GM12878 (cell line): Measurements from ENCODE around the gene SFT2D1. TPM values are rescaled to one million over a fixed set of nuclear protein-coding genes. Genes with fewer than 3 reads are reported as not detected.

Experiments
- ATAC-seq: fragments of 200-7000 bp; cut with Tn5 transposase; 3 replicates; pipeline ENCODE4 v1.9.1; 2020; ENCODE audit warnings: mild to moderate bottlenecking, moderate library complexity
- BruUV-seq: library from RNA; stranded (reverse); fragments of 400-500 nt; replicated peaks from 2 replicates; lab custom pipeline; 2021; lab: Mats Ljungman, UMichigan
- CTCF ChIA-PET: fragments of 300-600 bp; sonication (Branson Sonifier 250); formaldehyde crosslinking; extraction: SDS; loops from one replicate; lab custom pipeline; 2021; ENCODE audit warnings: inconsistent platforms; lab: Yijun Ruan, JAX
- POLR2A ChIA-PET: fragments of 350-600 bp; formaldehyde crosslinking; extraction: SDS; loops from one replicate; lab custom pipeline; 2021; ENCODE audit warnings: inconsistent platforms; lab: Charles Lee
- RAD21 ChIA-PET: fragments of 300-600 bp; sonication (Branson Sonifier 250); formaldehyde crosslinking; loops from one replicate; lab custom pipeline; 2023; ENCODE audit warnings: antibody characterized with exemption; ENCODE audit not compliant: unreplicated experiment; lab: Charles Lee
- SMC1A ChIA-PET: fragments of 300-600 bp; sonication (Branson Sonifier 250); formaldehyde crosslinking; loops from one replicate; lab custom pipeline; 2023; ENCODE audit not compliant: unreplicated experiment, uncharacterized antibody; lab: Charles Lee
- DNase-seq: peaks from one replicate; pipeline ENCODE4 v3.0.0-alpha.2; 2011; ENCODE audit warnings: low read depth, low spot score
- FAIRE-seq: peaks from 3 replicates; lab custom pipeline; 2011; peaks lifted over from hg19 to GRCh38; lab: Jason Lieb, UNC
- H2AFZ ChIP-seq: 2 replicates; pipeline ENCODE4 v1.6.0; 2011; ENCODE audit warnings: low read depth, low read length, control low read depth; ENCODE audit not compliant: control insufficient read depth
- H3K27ac ChIP-seq: 2 replicates; pipeline ENCODE4 v1.5.1; 2011; ENCODE audit warnings: control low read depth; ENCODE audit not compliant: control insufficient read depth, insufficient read depth
- H3K27me3 ChIP-seq, 2 experiments: replicated peaks in 1 of 2; 2 replicates each; pipeline versions ENCODE4 v1.6.0 to v1.6.1; 2011; ENCODE audit warnings: low read length in 1 of 2; ENCODE audit not compliant: control insufficient read depth in 2 of 2, insufficient read depth in 2 of 2
- H3K36me3 ChIP-seq, 2 experiments: 2 replicates each; pipeline ENCODE4 v1.5.1; 2011; ENCODE audit warnings: low read length in 1 of 2; ENCODE audit not compliant: control insufficient read depth in 2 of 2, insufficient read depth in 2 of 2
- H3K4me1 ChIP-seq: 2 replicates; pipeline ENCODE4 v1.6.1; 2011; ENCODE audit warnings: mild to moderate bottlenecking, low read length, moderate library complexity, mixed read lengths; ENCODE audit not compliant: control insufficient read depth, insufficient read depth
- H3K4me2 ChIP-seq: 2 replicates; pipeline ENCODE4 v1.6.0; 2011; ENCODE audit warnings: control low read depth; ENCODE audit not compliant: control insufficient read depth, insufficient read depth
- H3K4me3 ChIP-seq: fragments of 200-600 bp; sonication (generic); 2 replicates; pipeline ENCODE4 v1.5.1; 2016
- H3K79me2 ChIP-seq: 2 replicates; pipeline ENCODE4 v1.6.0; 2011; ENCODE audit warnings: low read length; ENCODE audit not compliant: control insufficient read depth, insufficient read depth
- H3K9ac ChIP-seq: 2 replicates; pipeline ENCODE4 v1.8.0; 2011; ENCODE audit warnings: low read length, control low read depth, mixed read lengths; ENCODE audit not compliant: control insufficient read depth, insufficient read depth
- H3K9me3 ChIP-seq: replicated peaks from 3 replicates; pipeline ENCODE4 v1.5.1; 2011; ENCODE audit warnings: mild to moderate bottlenecking, low read length; ENCODE audit not compliant: control insufficient read depth, insufficient read depth
- H4K20me1 ChIP-seq: 2 replicates; pipeline ENCODE4 v1.6.0; 2011; ENCODE audit not compliant: control insufficient read depth, insufficient read depth
- BMI1 ChIP-seq: fragments of 450-650 bp; IDR thresholded peaks from 2 replicates; pipeline ENCODE4 v1.6.1; 2016; ENCODE audit warnings: mild to moderate bottlenecking, moderate library complexity, borderline replicate concordance
- E4F1 ChIP-seq: fragments of 450-650 bp; IDR thresholded peaks from 2 replicates; pipeline ENCODE4 v1.6.1; 2018; ENCODE audit warnings: borderline replicate concordance, mild to moderate bottlenecking; ENCODE audit not compliant: partially characterized antibody
- EED ChIP-seq: sonication (generic); IDR thresholded peaks from 2 replicates; pipeline ENCODE4 v1.6.1; 2016; ENCODE audit warnings: antibody characterized with exemption, low read depth
- EGR1 ChIP-seq, 2 experiments: IDR thresholded peaks; 1 replicate in 1 of 2; 2 replicates in 1 of 2; pipeline ENCODE4 v1.6.1; 2011 to 2012; ENCODE audit warnings: low read depth in 2 of 2, low read length in 2 of 2, borderline replicate concordance in 1 of 2, mild to moderate bottlenecking in 1 of 2, moderate library complexity in 1 of 2
- FOXK2 ChIP-seq: fragments of 450-650 bp; IDR thresholded peaks from 2 replicates; pipeline ENCODE4 v1.6.1; 2017; ENCODE audit warnings: mild to moderate bottlenecking, moderate library complexity
- HSF1 ChIP-seq: fragments of 150-350 bp; IDR thresholded peaks from 2 replicates; pipeline ENCODE4 v1.6.1; 2014; ENCODE audit warnings: mild to moderate bottlenecking, low read depth, low read length
- IKZF2 ChIP-seq, 2 experiments: fragments of 450-650 bp; IDR thresholded peaks; 2 replicates each; pipeline ENCODE4 v1.6.1; 2017; ENCODE audit warnings: mild to moderate bottlenecking in 2 of 2, moderate library complexity in 2 of 2
- RCOR1 ChIP-seq: conservative IDR thresholded peaks from 2 replicates; pipeline ENCODE4 v1.6.1; 2012; ENCODE audit warnings: low read depth, low read length, improper control_type of control experiment
- RELB ChIP-seq: fragments of 450-650 bp; IDR thresholded peaks from 2 replicates; pipeline ENCODE4 v1.6.1; 2017; ENCODE audit warnings: low read depth, mild to moderate bottlenecking, moderate library complexity
- SKIL ChIP-seq: fragments of 450-650 bp; IDR thresholded peaks from 2 replicates; pipeline ENCODE4 v1.6.1; 2017; ENCODE audit warnings: mild to moderate bottlenecking, low read depth, inconsistent platforms; ENCODE audit not compliant: poor library complexity, severe bottlenecking
- SP1 ChIP-seq: IDR thresholded peaks from one replicate; pipeline ENCODE4 v1.6.1; 2011; ENCODE audit warnings: low read depth, low read length
- STAT1 ChIP-seq: fragments of 450-650 bp; conservative IDR thresholded peaks from 2 replicates; pipeline ENCODE4 v1.6.1; 2014; ENCODE audit warnings: antibody characterized with exemption, mild to moderate bottlenecking
- WRNIP1 ChIP-seq: IDR thresholded peaks from 2 replicates; pipeline ENCODE4 v1.6.1; 2011; ENCODE audit warnings: low read depth, low read length, improper control_type of control experiment, borderline replicate concordance
- ZNF24 ChIP-seq: fragments of 450-650 bp; IDR thresholded peaks from 2 replicates; pipeline ENCODE4 v1.6.1; 2017; ENCODE audit warnings: antibody characterized with exemption, mild to moderate bottlenecking
- WGBS: methylation state at CpG from one replicate; pipeline ENCODE4 v1.1.6; 2016; ENCODE audit warnings: low lambda C conversion rate; ENCODE audit not compliant: insufficient replicate concordance, insufficient coverage; ENCODE audit errors: missing lambda C conversion rate; 5-methylcytosine and 5-hydroxymethylcytosine counted together
- in situ Hi-C: fragments of 300-500 bp; cut with MboI; formaldehyde crosslinking; loops from 9 replicates; pipeline ENCODE4 v1.14.3; 2018; ENCODE audit warnings: mixed read lengths
- intact Hi-C: fragments of 100-400 bp; cut with micrococcal nuclease; formaldehyde crosslinking; loops from one replicate; pipeline ENCODE4 v1.14.2; 2022; ENCODE audit not compliant: unreplicated experiment
- polyA plus RNA-seq, 11 experiments: library from polyadenylated mRNA; depleted of rRNA in 4 of 11; unstranded in 6 of 11; stranded (reverse) in 5 of 11; fragments of >200 nt; fragmentation: Nextera tagmentation in 4 of 11; fragmentation: Illumina TruSeq in 1 of 11; extraction: Ambion mirVana in 4 of 11; extraction: Trizol in 1 of 11; gene quantifications; 1 replicate in 1 of 11; 2 replicates in 10 of 11; pipeline versions ENCODE4 v1.2.1 to v1.2.3, GENCODE V29; 2011 to 2016; ENCODE audit warnings: inconsistent platforms in 2 of 11, missing spikeins in 2 of 11, low read depth in 1 of 11
- total RNA-seq, 4 experiments: library from RNA; depleted of rRNA in 3 of 4; stranded (reverse); fragments of >200 nt in 3 of 4; fragmentation: Illumina TruSeq in 1 of 4; extraction: Trizol in 1 of 4; gene quantifications; 2 replicates each; pipeline versions ENCODE4 v1.2.1 to v1.2.3, GENCODE V29; 2013 to 2021

Gene SFT2D1
- total and polyA plus RNA-seq, 10 of the 15 experiments (the other 5 are each of a cell fraction or from before 2014, with no cell fraction given), result 69.5 to 281 (median 124) TPM

- Histone ChIP-seq H3K4me3 (no peak overlapping the region), H3K9ac (no peak overlapping the region), H3K36me3 (no peaks in the 10 kb centered on the region), H3K4me1 (no peaks in the 10 kb centered on the region), H2AFZ (no peak overlapping the region), H3K27ac (no peak overlapping the region), H4K20me1 (no peaks in the 10 kb centered on the region), H3K27me3 (no peaks in the 10 kb centered on the region), H3K4me2 (no peak overlapping the region), H3K79me2 (no peaks in the 10 kb centered on the region), H3K9me3 (no peaks in the 10 kb centered on the region)
- intact Hi-C loops, result no loop called here
- ChIA-PET RAD21 (interaction anchor here (0.8 to 1.0 kb wide), 2 partner anchors 15 to 85 kb away, joined by 3 to 5 read pairs; no protein-coding TSS in a partner anchor), POLR2A (no interaction called here), CTCF (interaction anchor here (0.8 to 2.4 kb wide), 5 partner anchors 9 to 104 kb away, joined by 3 to 8 read pairs (median 4); no protein-coding TSS in a partner anchor), SMC1A (interaction anchor here (0.7 to 3.8 kb wide), 9 partner anchors 9 to 161 kb away, joined by 3 to 24 read pairs (median 3); partner anchors contain the start of gene PRR18)
- 36% methylated on average over 9 of the region's 10 CpGs for WGBS
- FAIRE-seq (no peak), ATAC-seq (no peak), DNase-seq (no peak)
- BruUV-seq, result no TSS peak
- in situ Hi-C loops, result no loop called here
- TF ChIP-seq SKIL (no peak), E4F1 (no peak), BMI1 (no peak), IKZF2 (IDR thresholded peaks at IDR 0.05) (no peak), ZNF24 (no peak), HSF1 (no peak), WRNIP1 (no peak), RELB (no peak), FOXK2 (no peak), EGR1 (IDR thresholded peaks at IDR 0.05; ENCODE audit: borderline replicate concordance in 1 of 2, low read depth in 2 of 2, low read length in 2 of 2) (no peak), STAT1 (no peak), RCOR1 (no peak), SP1 (no peak), EED (no peak)
Observed at GRCh38 chr6:166296035-166296883, 46.1 kb downstream of the SFT2D1 start.
